Activated CD8-positive, alpha-beta memory T cell treated with anti-CD3 and anti-CD28 coated beads, Interleukin-2, amount 50 U/mL, for 1 hour (primary cell): ENCODE data around the gene TMSB4X.
"Not testable (repeated sequence)": the region's sequence is repeated elsewhere in the genome, so short reads cannot be mapped to it uniquely, and the experiment has no call there.

ENCODE experiments used
- DNase-seq: peaks from one replicate; pipeline ENCODE4 v3.0.0-alpha.2; 2020; ENCODE audit errors: extremely low read depth

The TMSB4X gene

DNA sequence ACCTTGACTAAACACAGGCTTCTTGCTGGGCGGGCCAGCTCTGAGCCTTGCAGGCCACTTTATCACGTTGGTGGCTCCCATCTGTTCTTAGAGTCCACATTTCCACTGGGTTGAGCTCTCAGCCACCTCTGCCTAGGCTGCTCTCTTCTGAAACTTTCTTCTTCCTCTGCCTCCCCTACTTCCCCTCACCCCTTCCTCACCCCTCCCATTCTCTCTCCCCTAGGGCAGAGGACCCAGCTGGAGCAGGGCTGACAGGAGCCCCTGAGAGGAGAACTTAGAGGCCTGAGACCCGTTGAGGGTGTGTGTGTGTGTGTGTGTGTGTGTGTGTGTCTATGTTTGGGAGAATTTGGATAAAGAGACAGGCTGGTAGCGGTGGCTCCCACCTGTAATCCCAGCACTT is 19.9 kb upstream of the TMSB4X start:
- DNase-seq = no peak

DNA sequence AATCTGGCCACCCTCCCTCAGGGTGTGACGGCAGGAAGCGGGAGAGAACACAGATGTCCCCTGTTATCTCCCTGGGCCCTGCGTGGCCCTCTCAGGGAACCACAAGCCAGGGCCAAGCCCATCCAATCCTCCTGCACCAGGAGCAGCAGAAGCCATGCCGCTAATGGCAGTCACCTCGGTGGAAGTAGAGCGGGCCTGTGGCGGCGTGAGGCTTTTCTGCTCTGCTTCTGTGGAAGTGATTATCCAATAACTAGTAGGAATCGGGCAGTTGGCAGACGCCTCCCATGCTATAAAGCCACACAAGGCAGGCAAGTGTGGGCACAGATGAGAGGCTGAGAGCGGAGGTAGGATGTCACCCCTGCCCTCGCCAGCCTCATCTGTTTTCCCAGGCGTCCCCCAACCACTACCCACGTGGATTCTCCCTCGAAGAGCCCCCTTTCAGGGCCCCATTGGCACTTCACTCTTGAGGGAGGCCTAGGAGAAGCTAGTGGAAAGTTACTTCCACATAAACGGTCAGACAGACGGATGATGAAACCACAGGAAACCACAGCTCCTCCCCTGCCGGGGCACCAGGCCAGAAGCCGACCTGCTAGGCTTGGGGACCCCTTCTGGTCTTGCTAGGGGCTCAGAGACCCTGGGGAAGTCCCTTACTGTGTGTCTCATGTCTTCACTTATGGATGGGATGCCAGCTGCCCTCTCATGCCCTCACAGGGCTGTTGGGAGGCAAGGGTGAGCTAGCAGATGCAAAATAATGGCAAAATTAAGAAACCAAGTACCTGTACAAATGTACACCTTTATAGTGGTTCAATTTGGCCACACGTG is 18.8 kb upstream of the TMSB4X start:
- DNase-seq = no peak

DNA sequence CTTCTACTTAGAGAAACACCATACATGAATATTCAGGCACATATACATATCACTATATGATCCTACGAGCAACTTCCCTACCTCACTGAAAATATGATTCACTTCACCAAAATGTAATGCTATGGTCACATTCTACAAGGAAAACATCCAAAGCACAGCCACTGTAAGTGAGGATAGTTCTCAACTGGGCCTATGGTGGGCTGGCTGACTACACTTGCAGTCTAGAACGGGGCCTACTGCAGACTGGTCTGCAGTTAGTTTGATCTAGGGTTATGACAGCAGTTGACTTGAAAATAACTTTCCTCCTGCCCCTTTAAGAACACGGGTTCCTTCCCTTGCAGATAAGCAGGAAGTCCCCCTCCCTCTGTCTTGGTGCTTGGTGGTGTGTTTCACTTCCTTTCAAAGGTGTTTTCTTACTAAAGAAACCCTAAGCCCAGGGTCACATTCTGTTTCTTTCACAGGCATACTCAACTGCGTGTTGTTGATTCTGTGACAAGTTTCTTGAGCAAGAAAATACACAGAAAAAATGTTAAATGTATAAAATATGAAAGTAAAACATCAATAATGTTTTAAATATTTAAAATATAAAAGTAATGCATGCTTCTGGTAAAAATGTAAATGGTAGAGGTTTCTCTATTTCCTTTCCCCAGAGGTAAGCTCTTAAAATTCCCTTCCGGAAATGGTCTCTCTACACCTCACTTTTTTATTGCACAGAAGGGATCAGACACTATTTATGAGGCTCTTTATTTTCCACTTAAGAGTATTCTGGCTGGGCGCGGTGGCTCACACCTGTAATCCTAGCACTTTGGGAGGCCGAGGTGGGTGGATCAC is 18.0 kb upstream of the TMSB4X start:
- no peak for DNase-seq

DNA sequence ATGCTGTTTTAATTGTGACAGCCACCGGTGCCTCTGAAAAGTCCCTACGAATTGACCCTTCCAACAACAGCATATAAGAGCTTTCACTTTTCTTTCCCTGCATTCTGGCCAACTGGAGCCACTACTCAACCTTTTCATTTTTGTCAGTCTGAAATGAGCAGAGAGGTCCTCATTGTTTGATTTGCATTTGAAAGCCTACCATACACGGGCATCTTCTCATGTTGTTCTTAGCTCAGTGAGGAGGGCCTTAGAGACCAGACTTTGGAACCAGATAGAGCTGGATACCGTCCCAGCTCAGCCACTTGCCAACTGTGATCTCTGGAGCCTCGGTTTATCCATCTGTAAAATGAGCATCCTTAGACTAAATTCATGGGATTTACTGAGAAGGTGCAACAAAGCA is 16.9 kb upstream of the TMSB4X start:
- DNase-seq = no peak

- DNase-seq = no peak
These were observed 16.4 kb upstream of the TMSB4X start for GRCh38 chrX:12958461-12958860.

- no peak for DNase-seq
These were observed 13.7 kb upstream of the TMSB4X start for GRCh38 chrX:12961196-12961718.

DNA sequence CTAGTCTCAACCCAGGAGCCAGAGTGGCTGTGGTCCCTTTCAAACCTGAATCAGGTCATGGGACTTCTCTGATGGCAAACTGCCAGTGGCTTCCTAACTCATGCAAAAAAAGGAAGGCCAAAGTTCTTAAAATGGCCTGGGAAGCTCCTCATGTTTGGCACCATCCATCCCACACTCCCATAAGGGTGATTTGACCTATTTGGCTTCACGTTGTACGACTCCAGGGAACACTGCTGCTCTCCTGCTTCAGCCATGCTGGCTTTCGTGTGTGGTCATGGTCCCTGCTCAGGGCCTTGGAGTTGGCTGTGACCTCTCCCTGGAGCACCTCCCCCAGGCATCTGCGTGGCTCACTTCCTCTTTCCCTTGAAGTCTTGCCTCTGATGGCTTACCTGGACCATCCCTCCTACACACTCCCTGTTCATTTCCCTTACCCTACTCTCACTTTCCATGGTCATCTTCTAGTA is 12.8 kb upstream of the TMSB4X start:
- DNase-seq = no peak

DNA sequence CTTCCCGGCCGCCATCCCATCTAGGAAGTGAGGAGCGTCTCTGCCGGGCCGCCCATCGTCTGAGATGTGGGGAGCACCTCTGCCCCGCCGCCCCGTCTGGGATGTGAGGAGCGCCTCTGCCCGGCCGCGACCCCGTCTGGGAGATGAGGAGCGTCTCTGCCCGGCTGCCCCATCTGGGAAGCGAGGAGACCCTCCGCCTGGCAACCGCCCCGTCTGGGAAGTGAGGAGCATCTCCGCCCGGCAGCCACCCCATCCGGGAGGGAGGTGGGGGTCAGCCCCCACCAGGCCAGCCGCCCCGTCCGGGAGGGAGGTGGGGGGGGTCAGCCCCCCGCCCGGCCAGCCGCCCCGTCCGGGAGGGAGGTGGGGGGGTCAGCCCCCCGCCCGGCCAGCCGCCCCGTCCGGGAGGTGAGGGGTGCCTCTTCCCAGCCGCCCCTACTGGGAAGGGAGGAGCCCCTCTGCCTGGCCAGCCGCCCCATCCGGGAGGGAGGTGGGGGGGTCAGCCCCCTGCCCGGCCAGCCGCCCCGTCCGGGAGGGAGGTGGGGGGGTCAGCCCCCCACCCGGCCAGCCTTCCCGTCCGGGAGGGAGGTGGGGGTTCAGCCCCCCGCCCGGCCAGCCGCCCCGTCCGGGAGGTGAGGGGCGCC is 11.6 kb upstream of the TMSB4X start:
- DNase-seq = not testable (repeated sequence)

DNA sequence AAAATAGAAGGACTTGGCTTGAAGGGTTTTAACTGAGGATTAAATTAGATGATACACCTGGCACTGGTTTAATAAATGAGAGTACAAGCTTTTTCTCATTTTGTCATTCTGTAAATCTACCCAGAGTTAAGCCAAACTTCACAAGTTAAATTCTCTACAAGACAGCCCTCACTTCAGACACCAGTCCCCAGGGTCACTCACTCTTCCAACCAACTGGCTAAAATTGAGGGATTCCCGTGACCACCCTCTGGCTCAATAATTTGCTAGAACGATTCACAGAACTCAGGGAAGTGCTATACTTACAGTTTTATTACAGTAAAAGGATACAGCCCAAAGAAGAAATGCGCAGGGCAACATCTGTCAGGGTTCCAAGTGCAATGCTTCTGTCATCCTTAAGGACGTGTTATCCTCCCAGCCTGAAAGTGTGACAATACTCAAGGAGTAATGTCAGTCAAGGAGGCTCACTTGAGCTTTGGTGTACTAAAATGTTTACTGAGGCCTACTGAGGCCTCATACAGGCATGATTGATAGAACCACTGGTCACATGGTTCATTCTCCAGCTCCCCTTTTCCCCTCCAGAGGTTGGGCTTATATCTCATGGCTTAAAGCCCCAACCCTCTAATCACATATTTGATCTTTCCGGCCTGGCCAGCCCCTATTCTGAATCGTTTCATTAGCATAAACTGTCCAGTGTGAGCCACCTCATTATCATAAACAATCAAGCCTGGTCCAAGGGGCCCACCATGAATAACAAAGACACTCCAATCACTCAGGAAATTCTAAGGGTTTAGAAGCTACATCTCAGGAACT is 9.6 kb upstream of the TMSB4X start:
- no peak for DNase-seq

- no peak for DNase-seq
These were observed 8.8 kb upstream of the TMSB4X start for GRCh38 chrX:12966151-12966550.

- no peak for DNase-seq
These were observed 7.0 kb upstream of the TMSB4X start for GRCh38 chrX:12967711-12968465.

- DNase-seq = no peak
These were observed 4.2 kb upstream of the TMSB4X start for GRCh38 chrX:12970691-12971202.

DNA sequence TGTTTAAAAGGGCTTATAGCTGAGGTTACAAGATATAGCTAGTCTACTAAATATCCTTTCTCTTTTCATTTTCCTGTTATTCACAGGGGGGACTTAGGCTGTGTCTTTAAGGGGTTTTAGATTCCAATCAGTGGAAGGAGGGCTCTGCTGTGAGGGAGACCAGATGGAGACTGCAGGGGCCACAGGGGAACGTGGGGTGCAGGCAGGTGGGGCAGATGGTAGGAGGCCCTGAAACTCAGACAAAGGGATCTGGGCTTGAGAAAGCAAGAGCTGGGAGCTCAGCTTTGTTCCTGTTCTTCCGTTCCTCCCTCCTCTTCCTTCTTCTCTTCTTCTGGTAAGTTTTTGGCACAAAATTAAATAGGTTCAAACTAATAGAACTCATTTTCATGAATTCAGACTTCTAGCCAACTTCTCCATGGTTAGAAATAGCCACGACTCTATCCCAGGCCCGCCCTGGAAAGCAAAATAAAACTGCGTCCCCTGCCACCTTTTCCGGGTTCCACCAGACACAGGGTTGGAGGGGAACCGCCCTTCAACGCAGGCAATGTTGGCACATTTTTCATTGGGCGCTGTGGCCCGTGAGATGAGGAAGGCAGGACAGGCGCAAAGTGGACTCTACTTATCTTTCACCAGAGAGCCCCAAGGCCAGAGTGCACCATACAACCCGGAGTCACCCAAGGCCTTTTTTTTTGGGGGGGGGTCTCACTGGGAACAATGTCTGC is 3.5 kb upstream of the TMSB4X start:
- DNase-seq = no peak

- no peak for DNase-seq
These were observed 2.7 kb upstream of the TMSB4X start for GRCh38 chrX:12972243-12972642.

DNA sequence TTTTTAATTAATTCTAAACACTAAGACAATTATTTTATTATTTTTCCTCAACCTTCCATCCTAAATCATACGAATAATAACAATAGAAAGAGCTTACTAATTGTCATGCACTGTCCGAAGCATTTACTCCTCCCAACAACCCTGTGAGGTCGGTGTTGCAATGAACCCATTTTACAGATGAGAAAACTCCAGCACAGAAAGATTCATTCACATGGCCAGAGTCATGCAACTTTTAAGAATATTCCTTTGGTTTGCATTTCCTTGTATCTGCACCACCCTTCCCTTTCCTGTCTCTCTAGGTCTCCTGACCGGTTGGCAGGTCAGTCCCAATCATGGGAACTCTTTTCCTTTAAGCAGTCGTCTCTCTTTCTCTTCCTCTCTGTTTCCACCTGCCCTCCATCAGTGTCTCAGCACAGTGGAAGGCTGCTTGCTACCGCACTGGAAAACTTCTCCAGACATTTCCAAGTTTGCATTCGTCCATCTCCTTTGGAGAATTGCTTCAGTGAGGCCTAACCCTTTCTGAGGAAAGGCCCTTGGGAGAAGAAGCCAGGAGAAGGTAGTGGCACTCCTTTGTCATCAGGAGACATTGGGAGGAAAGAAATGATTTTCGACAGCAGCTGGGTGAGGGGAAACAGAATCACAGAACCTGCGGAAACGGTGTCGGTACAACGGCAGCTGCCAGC is 1.9 kb upstream of the TMSB4X start:
- DNase-seq = no peak

DNA sequence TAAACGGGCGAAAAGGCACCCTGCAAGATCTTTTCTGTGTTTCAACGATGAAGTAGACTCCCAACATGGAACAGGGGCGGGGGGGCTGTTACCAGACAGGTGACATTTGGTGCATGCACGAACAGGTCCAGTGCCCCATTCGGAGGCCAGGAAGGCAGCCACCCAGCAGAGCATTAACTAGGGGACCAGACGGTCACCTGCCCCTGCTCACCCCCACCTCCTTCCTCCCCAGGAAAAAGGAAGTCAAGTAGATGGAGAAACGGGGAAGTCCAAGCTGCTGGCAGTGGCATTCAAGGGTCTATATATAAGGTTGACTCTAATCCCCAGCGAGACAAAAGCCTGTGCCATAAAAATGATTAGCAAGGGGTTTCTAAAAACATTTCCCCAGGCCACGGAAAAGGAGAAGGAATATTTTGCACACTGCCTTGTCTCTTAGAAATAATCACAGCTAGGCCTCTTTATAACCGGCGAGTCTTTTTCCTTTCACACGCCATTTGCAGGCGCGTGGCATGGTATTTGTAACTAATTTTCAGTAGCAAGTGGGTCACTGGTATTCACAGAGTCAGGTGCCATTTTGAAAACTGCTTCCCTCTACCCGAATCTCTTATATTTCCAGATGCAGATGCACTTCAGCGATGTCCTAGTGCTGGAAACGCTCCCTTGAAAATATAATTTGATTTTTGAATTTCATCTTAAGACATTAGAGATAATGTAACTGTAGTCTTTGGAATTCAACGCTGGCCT is 1.2 kb upstream of the TMSB4X start:
- DNase-seq = no peak

- DNase-seq = no peak
These were observed 560 bp upstream of the TMSB4X start for GRCh38 chrX:12974305-12974795.

DNA sequence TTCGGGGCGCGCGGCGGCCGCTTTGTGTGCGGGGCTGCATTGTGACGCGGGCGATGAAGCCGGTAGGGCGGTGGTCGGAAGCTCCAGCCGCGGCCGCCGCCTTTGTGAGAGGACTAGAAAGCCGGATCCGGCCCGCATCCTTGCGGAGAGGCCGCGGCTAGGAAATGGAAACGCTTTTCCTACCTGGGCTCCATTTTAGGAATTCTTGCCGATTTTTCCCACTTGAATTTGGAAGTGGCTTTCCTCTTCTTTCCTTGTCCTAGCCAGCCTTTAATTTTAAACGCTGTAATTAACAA is 708 bp downstream of the TMSB4X start:
- no peak for DNase-seq
